Muscle of leg (tissue), 11 donors: Measurements from ENCODE around the gene SYNPO2L. TPM values are rescaled to one million over a fixed set of nuclear protein-coding genes. Genes with fewer than 3 reads are reported as not detected.

Experiments
- DNase-seq: peaks from one replicate; pipeline ENCODE4 v3.0.0; 2013
- H3K27ac ChIP-seq: one replicate; pipeline ENCODE4 v1.5.1; 2013; ENCODE audit warnings: mild to moderate bottlenecking, low read length, control low read depth
- H3K27me3 ChIP-seq: one replicate; pipeline ENCODE4 v1.6.1; 2013; ENCODE audit warnings: low read length; ENCODE audit not compliant: control insufficient read depth, insufficient read depth
- H3K36me3 ChIP-seq: one replicate; pipeline ENCODE4 v1.6.1; 2013; ENCODE audit warnings: low read length; ENCODE audit not compliant: control insufficient read depth, insufficient read depth
- H3K4me1 ChIP-seq: one replicate; pipeline ENCODE4 v1.6.1; 2013; ENCODE audit warnings: low read length; ENCODE audit not compliant: control insufficient read depth, insufficient read depth
- H3K4me3 ChIP-seq: one replicate; pipeline ENCODE4 v1.5.1; 2013; ENCODE audit warnings: low read length, control low read depth
- H3K9me3 ChIP-seq: replicated peaks from 2 replicates; pipeline ENCODE4 v1.6.1; 2013; ENCODE audit warnings: low read depth, low read length; ENCODE audit not compliant: control insufficient read depth
- WGBS: methylation state at CpG from one replicate; pipeline ENCODE4 v1.1.5; 2013; ENCODE audit warnings: missing lambda C conversion rate; ENCODE audit not compliant: insufficient coverage; 5-methylcytosine and 5-hydroxymethylcytosine counted together
- polyA plus RNA-seq, 8 donors: library from polyadenylated mRNA; unstranded; fragments of 120-200 nt; gene quantifications; one replicate each; pipeline versions ENCODE4 v1.2.1 to v1.2.3, GENCODE V29; 2013; ENCODE audit warnings: inconsistent platforms in 1 of 8, low replicate concordance in 1 of 8; ENCODE audit not compliant: insufficient read length in 8 of 8, insufficient read depth in 1 of 8
- total RNA-seq: library from RNA; stranded (reverse); fragments of 120-200 nt; gene quantifications from one replicate; pipeline ENCODE4 v1.2.4, GENCODE V29; 2013

Gene SYNPO2L
- total and polyA plus RNA-seq, 9 donors, result 35.6 to 224 (median 176) TPM

DNA sequence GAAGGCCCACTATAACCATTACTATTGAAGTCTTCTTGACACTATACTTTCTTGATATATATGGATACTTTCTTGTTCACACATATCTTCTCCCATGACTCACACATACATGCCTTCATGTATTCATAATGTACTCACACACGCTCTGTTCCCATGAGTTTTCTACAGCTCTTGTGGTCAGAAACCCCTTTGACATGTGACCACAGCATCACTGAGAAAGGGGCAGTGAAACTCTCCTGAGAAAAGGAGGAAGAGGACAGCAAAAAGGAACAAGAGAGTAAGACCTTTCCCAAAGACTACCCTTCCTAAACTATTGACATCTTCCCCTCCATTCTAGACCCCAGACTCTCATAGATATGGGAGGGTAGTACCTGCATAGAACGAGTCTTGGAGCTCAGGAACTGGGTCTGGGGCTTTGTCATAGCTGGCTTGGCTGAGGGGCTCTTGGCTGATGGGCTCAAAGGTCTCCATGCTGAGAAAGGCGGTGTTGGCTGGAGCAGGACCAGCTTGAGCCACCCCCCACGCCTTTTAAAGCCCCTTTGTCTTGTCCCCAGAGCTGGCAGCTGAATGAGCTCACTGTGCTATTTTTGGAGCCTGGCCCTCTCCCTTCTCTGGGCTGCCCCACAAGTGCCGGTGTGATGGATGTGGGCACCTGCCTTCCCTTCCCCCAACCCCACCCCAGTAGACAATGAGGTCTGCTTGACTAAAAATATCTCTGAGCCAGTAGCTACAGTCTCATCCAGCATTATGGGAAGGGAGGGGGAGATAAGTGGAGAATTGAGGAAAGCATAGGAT is 5.1 kb downstream of the SYNPO2L start:
- Histone ChIP-seq H3K36me3 (peaks cover 38% of the 10 kb centered on the region), H3K27me3 (no peaks in the 10 kb centered on the region), H3K27ac (peak overlapping the region; percentile 94), H3K9me3 (no peaks in the 10 kb centered on the region), H3K4me1 (peaks cover 46% of the 10 kb centered on the region), H3K4me3 (peak overlapping the region; percentile 81)
- 100% methylated on average over 3 of the region's 5 CpGs for WGBS
- DNase-seq, result peak; percentile 91

DNA sequence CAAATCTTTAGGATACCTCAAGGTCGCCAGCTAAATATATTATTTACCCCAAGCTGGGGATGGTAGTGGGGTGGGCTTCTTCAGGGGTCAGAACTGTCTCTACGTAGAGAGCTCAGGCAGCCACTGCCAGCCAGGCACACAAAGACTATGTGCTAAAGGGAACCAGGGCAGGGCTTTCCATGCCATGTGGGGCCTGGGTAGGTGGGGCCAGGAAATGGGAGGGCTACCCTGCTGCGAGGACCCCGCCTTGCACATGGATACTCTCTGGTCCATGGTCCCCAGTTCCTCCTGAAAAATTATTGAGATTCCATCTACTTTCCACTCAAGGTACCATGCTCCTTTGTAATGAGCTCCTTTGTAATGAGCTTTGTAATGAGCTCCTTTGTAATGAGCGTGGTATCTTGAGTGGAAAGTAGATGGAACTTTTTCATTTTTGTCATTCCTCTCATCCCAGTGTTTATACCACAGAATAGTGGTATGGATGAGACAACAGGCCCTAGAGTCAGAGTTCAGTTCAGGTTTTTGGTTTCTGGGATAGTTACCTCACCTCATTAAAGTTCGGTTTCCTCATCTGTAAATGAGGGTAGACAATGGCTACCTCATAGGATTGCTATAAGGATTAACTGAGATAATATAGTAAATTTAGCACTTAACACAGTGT is 5.8 kb downstream of the SYNPO2L start:
- Histone ChIP-seq H3K4me1 (peaks cover 44% of the 10 kb centered on the region), H3K4me3 (peak overlapping the region; percentile 81), H3K27ac (peak overlapping the region; percentile 94), H3K9me3 (no peaks in the 10 kb centered on the region), H3K36me3 (peaks cover 38% of the 10 kb centered on the region), H3K27me3 (no peaks in the 10 kb centered on the region)
- WGBS, result 100% methylated on average over 1 of the region's 6 CpGs
- no peak for DNase-seq

DNA sequence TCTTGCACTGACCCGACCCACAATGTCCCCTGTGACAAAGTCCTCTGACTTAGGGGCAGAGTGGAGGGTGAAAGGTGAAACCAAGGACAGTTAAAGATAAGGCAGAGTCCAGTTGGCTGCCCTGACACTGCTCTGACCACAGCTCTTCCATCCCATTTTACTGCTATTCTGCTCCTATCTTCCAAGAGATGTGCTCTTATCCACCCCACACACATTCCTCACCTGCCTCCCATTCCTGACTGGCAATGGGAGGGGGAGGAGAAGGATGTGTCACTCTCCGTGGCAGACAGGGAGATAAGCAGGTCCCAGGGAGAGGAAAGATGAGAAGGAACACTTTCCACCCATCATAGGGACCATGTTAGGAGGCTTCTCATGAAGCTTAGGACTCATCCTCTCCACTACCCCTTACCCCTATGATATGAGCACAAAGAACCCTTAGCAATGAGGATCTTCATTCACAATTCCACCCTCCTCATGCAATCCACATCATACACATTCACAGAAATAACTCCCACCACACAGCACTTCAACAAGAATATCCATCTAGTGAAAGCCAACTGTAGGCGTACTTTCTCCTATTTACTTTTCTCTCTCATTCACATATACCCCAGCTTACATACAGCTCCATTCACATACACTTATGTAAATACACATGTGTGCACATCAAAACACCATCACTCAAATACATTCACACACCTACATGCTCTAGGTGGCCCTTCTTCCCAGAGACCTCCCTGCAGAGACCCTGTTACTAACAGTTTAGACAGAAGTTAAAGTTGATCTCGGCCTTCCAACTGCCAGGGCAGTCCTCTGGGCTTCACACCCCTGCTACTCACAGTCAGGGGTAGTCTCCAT is 6.6 kb downstream of the SYNPO2L start:
- no peak for DNase-seq
- WGBS, result 100% methylated on average over 1 of the region's 4 CpGs
- peaks cover 35% of the 10 kb centered on the region for H3K36me3 ChIP-seq
- no peaks in the 10 kb centered on the region for H3K9me3 ChIP-seq
- peak overlapping the region; percentile 81 for H3K4me3 ChIP-seq
- H3K27me3 ChIP-seq, result no peaks in the 10 kb centered on the region
- peak overlapping the region; percentile 94 for H3K27ac ChIP-seq
- H3K4me1 ChIP-seq, result peaks cover 46% of the 10 kb centered on the region

GRCh38 chr10:73647875-73648651 is 7.8 kb downstream of the SYNPO2L start:
- no peak for DNase-seq
- Histone ChIP-seq H3K4me3 (peak overlapping the region; percentile 81), H3K27me3 (no peaks in the 10 kb centered on the region), H3K27ac (peak overlapping the region; percentile 59), H3K9me3 (no peaks in the 10 kb centered on the region), H3K36me3 (peaks cover 26% of the 10 kb centered on the region), H3K4me1 (peaks cover 49% of the 10 kb centered on the region)
- 17% methylated on average over 35 of the region's 35 CpGs for WGBS

DNA sequence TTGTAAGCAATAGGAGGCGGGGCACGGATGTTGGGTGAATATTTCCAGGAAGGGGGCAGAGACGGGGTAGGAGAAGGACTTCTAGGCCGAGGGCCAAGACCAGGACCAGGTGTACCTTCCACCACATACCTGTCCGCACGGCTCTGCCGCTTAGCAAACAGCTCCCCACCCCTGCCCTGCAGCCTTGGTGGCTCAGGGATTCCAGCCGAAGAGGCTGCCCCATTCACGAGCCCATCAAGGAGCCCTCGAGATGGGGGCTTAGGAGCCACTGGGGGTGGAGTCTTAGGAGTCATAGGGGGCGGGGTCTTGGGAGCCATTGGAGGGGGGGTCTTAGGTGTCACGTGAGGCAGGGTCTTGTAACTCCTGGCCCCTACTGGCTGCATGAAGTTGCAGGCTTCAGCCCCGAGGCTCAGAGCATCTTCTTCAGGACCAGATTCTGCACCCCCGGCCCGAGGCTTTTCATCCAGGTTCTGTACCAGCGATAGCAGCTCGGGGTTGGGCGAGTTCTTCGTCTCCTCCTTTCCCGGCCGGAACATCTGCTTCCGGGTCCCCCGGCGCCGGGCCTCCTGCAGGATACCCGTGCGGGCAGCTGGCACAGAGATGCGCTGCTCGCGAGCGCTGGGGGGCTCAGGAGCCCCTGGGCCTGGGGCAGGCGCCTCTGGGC is 8.5 kb downstream of the SYNPO2L start:
- Histone ChIP-seq H3K27ac (peak overlapping the region; percentile 59), H3K4me3 (peak overlapping the region; percentile 81), H3K9me3 (no peaks in the 10 kb centered on the region), H3K27me3 (no peaks in the 10 kb centered on the region), H3K4me1 (peaks cover 47% of the 10 kb centered on the region), H3K36me3 (peaks cover 20% of the 10 kb centered on the region)
- WGBS, result 0% methylated on average over 17 of the region's 32 CpGs
- DNase-seq, result peak; percentile 84

DNA sequence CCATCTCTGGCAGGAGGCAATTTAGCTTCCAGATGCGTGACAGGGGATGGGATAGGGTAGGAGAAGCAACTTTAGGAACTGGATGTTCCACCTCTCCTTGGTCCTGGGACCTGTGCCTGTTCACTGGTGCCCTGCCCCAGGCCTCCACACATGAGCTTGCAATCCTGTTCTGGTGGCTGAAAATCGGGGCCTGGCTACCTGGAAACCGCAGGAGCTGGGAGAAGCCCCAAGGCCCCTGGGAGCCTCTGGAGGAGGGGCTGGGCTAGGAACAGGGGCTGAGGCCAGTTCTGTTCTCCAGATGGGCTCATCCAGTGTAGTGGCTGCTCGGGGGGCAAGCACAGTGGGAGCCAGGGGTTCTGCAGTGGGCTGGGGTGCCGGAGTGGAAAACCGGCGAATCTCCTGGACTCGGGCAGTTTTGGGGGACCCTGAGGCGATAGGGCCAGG is 9.2 kb downstream of the SYNPO2L start:
- Histone ChIP-seq H3K27ac (peak overlapping the region; percentile 51), H3K4me1 (peaks cover 52% of the 10 kb centered on the region), H3K9me3 (no peaks in the 10 kb centered on the region), H3K36me3 (peaks cover 20% of the 10 kb centered on the region), H3K4me3 (no peak overlapping the region), H3K27me3 (no peaks in the 10 kb centered on the region)
- WGBS, result 72% methylated on average over 8 of the region's 9 CpGs
- no peak for DNase-seq

- DNase-seq, result no peak
- Histone ChIP-seq H3K4me3 (no peak overlapping the region), H3K36me3 (peaks cover 15% of the 10 kb centered on the region), H3K27me3 (no peaks in the 10 kb centered on the region), H3K4me1 (peaks cover 49% of the 10 kb centered on the region), H3K27ac (no peak overlapping the region), H3K9me3 (no peaks in the 10 kb centered on the region)
- 72% methylated on average over 2 of the region's 3 CpGs for WGBS
These were observed 10.6 kb downstream of the SYNPO2L start for GRCh38 chr10:73645251-73645650.

GRCh38 chr10:73644767-73645166 is 11.1 kb downstream of the SYNPO2L start:
- no peaks in the 10 kb centered on the region for H3K9me3 ChIP-seq
- H3K27ac ChIP-seq, result no peak overlapping the region
- peaks cover 49% of the 10 kb centered on the region for H3K4me1 ChIP-seq
- no peak overlapping the region for H3K4me3 ChIP-seq
- DNase-seq, result no peak
- H3K27me3 ChIP-seq, result no peaks in the 10 kb centered on the region
- H3K36me3 ChIP-seq, result peaks cover 11% of the 10 kb centered on the region
- no CpG with 5 or more reads among the region's 1 CpG for WGBS

- Histone ChIP-seq H3K36me3 (peaks cover 11% of the 10 kb centered on the region), H3K4me1 (peaks cover 49% of the 10 kb centered on the region), H3K27ac (no peak overlapping the region), H3K4me3 (no peak overlapping the region), H3K9me3 (no peaks in the 10 kb centered on the region), H3K27me3 (no peaks in the 10 kb centered on the region)
- 22% methylated on average over 3 of the region's 5 CpGs for WGBS
- DNase-seq, result peak; percentile 82
These were observed 11.7 kb downstream of the SYNPO2L start for GRCh38 chr10:73644015-73644743.
